ENCODE data around the gene ANKRD11.
"Not testable (repeated sequence)": the region's sequence is repeated elsewhere in the genome, so short reads cannot be mapped to it uniquely, and the experiment has no call there.

The ANKRD11 gene

DNA sequence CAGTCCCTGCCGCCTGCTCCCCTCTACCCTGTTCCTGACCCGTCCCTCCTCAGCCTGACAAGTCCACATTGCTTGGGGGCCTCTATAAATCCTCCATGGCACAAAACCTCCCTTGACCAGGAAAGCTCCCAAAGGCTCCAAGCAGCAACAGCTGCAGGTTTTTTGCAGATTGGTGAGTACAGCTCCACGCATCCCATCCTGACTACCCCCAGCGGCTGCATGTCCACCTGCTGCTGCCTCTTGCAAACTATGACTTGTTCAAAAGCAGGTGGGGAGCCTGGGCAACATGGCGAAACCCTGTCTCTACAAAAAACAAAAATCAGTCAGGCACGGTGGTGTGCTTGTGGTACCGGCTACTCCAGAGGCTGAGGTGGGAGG, 122.8 kb downstream of the ANKRD11 start:
- no peak overlapping the region for H3K4me3 ChIP-seq (ENCODE audit: low read depth, low read length)
- TF ChIP-seq CTCF (IDR thresholded peaks at IDR 0.05; ENCODE audit: borderline replicate concordance, insufficient read depth, low read depth, low read length): no peak

DNA sequence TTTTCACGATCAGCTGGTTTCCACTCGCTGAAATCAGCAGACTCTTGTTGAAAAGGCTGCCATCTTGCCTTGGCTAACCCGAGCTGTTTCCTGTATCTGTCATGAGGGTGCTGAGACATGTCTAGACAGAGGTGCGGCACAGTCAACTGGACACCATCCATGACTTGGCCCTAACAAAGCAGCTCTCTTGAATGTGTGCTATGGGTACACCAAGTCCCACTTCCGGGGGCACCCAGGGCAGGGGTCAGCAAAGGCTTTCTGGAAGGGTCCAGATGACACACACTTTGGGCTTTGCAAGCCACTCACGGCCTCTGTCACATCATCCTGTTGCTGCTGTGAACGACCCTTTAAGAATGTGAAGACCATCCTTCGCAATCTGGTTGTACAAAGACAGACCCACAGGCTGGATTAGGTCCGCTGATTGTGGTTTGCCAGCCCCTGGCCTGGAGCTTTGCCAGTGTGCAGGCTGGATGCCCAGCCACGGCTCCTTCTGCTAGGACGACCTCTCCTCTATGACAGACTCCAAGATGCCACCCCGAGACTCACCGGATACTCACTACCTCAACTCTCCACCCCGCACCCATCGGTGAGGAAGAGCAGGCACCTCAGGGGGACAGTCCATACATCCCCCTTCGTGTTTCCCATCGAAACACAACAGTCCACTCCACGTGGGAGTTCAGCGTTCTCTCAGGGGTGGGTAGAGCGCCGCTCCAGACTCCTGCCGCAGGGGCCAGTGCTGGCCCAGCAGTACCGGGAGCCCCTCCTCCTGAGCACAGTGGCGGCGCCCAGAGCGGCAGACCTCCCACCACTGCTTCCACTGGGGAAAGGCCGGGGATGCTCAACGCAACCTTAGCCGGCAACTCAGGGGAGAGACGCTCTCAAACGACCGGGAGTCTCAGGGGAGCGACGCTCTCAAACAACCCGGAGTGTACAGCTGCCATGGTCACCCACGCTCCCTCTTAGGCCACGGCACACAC, 123.5 kb downstream of the ANKRD11 start:
- no peak for TF ChIP-seq CTCF (IDR thresholded peaks at IDR 0.05; ENCODE audit: borderline replicate concordance, insufficient read depth, low read depth, low read length)

GRCh38 chr16:89365996-89366395, 124.4 kb downstream of the ANKRD11 start:
- H3K4me3 ChIP-seq (ENCODE audit: low read depth, low read length): no peak overlapping the region
- no peak for TF ChIP-seq CTCF (IDR thresholded peaks at IDR 0.05; ENCODE audit: borderline replicate concordance, insufficient read depth, low read depth, low read length)

More for the DNA sequence above, 123.5 kb downstream of the ANKRD11 start:
- no peak overlapping the region for H3K4me3 ChIP-seq (ENCODE audit: low read depth, low read length)

DNA sequence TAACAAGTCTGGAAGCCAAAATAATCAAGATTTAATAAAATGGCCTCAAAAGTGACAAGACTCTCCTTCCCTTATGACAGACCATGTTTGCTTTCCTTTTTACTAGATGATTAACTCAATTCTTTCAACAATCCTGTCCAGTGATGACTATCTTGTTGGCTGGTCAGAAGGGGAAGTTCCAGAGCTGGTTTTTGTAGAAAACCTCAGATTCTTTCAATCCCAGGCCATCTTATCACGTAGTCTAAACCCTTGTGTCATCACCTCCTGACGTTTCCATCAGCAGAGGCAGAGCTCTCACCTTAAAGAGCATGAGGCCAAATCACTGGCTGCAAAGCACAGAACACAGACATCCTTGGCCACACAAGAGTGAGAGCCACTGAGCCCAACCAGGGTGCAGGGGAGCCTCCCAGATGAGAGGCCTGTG, 125.3 kb downstream of the ANKRD11 start:
- TF ChIP-seq CTCF (IDR thresholded peaks at IDR 0.05; ENCODE audit: borderline replicate concordance, insufficient read depth, low read depth, low read length): no peak
- H3K4me3 ChIP-seq (ENCODE audit: low read depth, low read length): no peak overlapping the region

- TF ChIP-seq CTCF (IDR thresholded peaks at IDR 0.05; ENCODE audit: borderline replicate concordance, insufficient read depth, low read depth, low read length): no peak
- H3K4me3 ChIP-seq (ENCODE audit: low read depth, low read length): no peak overlapping the region
Observed at GRCh38 chr16:89364606-89365005, 125.8 kb downstream of the ANKRD11 start.

- TF ChIP-seq CTCF (IDR thresholded peaks at IDR 0.05; ENCODE audit: borderline replicate concordance, insufficient read depth, low read depth, low read length): no peak
- H3K4me3 ChIP-seq (ENCODE audit: low read depth, low read length): no peak overlapping the region
Observed at GRCh38 chr16:89363621-89364393, 126.6 kb downstream of the ANKRD11 start.

DNA sequence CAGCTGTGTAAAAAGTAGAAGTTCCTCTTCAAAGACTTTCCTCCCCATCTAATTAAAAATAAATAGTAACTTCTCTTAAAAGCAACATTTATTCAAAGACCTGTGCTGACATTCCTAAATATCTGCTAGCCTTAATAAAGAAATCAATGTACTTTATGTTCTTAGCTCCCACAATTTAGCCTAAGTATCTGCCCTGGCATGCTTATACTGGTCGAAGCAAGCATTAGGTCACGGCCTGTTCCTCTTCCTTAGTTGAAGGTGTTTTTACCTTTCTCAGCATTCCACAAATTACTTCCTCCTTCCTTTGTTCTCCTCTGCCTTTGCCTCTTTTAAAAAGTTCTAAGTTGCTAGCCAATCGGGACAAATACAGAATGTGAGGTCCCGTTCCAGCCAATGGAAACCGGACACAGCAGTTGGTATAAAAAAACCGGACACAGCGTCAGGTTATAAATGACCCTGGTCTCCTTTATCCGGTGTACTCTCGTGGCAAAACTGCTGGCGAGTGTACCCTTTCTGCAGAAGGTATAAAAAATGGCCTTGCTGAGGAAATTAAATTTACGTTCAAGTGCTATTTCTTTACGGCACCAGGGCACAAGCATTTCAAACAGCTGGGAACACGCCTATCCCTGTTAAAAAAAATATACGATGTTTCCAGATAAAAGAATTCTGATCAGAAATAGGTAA, 127.7 kb downstream of the ANKRD11 start:
- not testable (repeated sequence) for H3K4me3 ChIP-seq (ENCODE audit: low read depth, low read length)
